Activated T-cell treated with anti-CD3 and anti-CD28 coated beads, Interleukin-2, amount 50 U/mL, for 48 hours (primary cell): Measurements from ENCODE around the gene JAZF1.
A peak's percentile ranks its signal among the peaks of the same experiment; 100 is the strongest.
"Not testable (repeated sequence)": the region's sequence is repeated elsewhere in the genome, so short reads cannot be mapped to it uniquely, and the experiment has no call there.

Experiments used
- DNase-seq, 2 experiments: peaks; one replicate each; pipeline ENCODE4 v3.0.0-alpha.2; 2020

JAZF1 gene

GRCh38 chr7:27863880-27864279 is 316.7 kb downstream of the JAZF1 start:
- no peak for DNase-seq

DNA sequence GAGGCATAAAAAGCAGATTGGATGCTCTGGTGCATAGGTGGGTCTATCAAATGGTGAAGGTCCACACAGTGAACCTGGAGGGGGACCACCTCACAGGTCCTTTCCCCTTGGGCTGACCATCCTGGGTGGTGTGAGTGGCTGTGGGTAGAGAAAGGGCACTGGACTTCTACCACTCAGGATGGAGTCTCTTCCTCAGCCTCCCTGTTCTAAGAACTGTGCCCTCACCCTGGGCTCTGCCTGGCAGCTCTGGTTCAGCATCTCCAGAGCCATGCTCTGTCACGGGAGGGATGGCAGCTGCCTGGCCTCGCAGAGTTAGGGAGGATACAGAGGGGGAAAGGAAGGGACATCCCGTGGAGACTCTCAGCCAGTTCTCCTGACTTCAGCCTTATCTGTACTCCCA is 318.8 kb downstream of the JAZF1 start:
- DNase-seq, result no peak

- DNase-seq, result no peak
These were observed 319.8 kb downstream of the JAZF1 start for GRCh38 chr7:27860800-27861199.

DNA sequence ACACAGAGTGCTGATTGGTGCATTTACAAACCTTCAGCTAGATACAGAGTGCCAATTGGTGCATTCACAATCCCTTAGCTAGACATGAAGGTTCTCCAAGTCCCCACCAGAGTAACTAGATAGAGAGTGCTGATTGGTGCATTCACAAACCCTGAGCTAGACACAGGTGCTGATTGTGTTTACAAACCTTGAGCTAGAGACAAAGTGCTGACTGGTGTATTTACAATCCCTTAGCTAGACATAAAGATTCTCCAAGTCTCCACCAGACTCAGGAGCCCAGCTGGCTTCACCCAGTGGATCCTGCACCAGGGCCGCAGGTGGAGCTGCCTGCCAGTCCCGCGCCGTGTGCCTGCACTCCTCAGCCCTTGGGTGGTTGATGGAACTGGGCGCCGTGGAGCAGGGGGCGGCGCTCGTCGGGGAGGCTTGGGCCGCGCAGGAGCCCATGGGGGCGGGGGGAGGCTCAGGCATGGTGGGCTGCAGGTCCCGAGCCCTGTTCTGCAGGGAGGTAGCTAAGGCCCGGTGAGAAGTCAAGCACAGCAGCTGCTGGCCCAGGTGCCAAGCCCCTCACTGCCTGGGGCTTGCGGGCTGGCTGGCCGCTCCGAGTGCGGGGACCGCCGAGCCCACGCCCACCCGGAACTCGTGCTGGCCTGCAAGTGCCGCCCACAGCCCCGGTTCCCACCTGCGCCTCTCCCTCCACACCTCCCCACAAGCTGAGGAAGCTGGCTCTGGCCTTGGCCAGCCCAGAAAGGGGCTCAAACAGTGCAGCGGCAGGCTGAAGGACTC is 323.7 kb downstream of the JAZF1 start:
- DNase-seq, result not testable (repeated sequence)

DNA sequence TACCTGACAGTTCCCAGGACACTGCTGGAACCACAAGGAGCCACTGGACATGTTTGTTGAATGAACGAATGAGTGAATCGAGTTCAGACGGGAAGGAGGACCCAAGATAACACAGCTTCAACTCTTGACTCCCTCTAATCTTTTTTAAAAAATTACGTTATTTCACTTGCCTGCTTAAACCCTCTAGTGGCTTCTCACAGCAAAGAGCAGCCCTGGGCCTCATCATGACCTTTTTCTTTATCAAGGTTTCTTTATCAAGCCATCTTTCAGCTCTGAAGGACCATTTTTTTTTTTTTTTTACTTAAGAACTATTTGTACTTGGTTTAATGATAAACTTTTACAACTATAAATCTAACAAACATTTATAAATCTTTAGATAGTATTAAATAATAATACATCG is 330.1 kb downstream of the JAZF1 start:
- DNase-seq, result no peak

DNA sequence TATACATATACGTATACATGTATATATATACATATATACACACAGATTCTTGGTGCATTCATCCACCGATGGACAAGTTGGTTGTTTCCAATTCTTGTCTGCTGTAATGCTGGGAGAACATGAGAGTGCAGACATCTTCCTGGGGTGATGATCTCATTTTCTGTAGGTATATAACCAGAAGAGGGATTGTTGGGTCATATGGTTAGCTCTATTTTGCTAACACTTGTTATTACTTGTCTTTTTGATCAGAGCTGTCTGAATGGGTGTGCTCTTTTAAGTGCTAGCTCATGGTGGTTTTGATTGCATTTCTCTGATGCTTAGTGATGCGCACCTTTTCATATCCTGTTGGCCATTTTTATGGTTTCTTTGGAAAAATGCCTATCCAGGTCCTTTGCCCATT is 334.2 kb downstream of the JAZF1 start:
- DNase-seq, result no peak

DNA sequence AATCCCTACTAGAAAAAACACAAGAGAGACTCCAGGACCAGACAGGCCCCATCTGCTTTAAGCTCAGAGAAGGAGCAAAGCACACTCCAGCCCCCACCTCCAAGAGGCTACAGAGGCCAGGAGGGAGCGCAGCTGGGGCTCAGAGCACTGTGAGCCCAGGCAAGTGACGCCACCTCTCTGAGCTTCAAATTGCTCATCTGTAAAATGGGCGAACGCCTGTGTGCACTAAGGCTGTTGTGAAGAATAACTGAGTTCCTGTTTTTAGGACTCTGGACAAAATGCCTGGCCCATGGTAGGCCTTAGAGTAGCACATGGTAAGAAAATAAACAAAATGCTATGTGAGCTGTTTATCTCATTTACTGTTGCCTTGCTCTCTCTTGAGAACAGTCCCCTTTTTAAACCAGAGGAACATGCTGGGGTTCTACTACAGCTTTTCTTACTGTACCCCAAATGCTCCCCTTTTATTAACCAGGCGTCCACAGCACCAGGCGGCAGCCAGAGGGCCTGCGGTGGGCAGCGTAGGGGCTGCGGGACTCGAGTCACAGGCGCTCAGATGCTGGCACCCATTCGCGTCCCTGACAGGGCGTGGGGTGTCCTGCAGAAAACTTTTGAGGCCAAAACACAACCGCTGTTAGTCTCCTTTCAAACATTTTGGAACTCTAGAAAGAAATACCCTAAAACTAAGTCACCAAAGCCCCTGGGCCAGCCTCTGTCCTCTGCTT is 336.9 kb downstream of the JAZF1 start:
- DNase-seq, result no peak

- DNase-seq, result no peak
These were observed 337.7 kb downstream of the JAZF1 start for GRCh38 chr7:27842851-27843250.

DNA sequence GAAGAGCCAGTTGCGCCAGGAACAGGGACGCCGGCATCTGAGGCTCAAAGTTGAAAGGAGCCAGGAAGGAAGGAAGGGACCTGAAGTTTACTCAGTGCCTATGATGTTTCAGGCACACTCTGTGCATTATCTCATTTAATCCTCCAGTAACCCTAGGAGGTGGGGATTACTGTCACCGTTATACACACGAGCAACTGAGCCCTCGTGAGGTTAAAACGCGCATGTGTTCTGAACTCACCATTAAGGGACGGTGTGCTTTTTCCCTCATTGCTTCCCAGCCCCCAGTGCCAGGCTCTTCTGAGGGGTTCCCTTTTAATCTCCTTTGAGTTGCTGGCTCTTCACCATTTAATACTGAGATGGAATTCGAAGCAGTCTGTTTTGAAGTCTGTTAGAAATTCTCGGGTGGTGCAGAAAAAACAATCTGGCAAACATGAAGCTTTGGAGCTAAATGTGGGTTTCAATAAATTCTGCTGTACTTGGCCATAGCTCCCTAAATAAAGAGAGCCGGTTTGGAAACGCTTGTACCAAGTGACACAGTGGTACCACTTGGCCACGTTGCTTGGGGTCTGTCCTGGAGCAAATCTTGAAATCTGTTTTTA is 338.4 kb downstream of the JAZF1 start:
- no peak for DNase-seq

- DNase-seq, result no peak
These were observed 339.7 kb downstream of the JAZF1 start for GRCh38 chr7:27840760-27841364.

DNA sequence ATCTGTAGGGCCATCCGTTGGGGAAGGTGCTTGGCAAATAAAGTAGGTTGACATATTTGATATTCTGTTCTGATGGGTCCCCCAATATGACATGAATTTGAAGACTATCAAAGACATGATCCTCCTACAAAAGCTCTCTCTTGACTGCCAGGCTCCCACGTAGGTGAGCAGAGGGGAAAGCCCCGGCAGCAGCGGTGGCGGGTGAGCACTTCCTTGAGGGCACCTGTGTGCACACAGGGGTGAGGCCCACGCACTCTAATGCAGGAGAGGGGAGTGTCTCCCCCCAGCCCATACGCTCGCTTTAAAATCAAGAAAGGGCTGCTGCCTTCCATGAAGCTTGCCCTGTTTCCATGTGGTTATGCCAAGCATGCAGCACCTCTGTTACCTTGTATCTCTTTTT is 340.3 kb downstream of the JAZF1 start:
- DNase-seq, result peak in 1 of 2 experiments; percentile 38

GRCh38 chr7:27839099-27839498 is 341.5 kb downstream of the JAZF1 start:
- no peak for DNase-seq

DNA sequence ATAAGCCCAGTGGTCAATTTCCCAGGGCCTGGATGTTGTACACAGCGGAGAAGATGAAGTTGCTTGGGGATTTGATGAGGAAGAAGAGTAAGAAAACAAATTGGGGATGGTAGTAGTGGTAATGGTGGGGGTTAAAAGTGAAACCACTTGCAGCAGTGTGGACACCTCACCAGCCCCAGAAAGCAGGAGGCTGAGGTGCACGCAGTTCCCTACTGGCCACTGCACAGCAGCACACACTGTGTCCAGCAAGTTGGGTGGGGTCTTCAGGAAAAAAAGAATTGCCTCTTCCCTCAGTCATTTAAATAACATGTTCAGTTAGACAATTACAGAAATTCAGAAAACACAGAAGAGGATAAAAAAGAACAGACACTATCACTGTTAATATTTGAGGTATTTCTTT is 344.1 kb downstream of the JAZF1 start:
- no peak for DNase-seq

GRCh38 chr7:27835376-27835775 is 345.2 kb downstream of the JAZF1 start:
- DNase-seq, result no peak

DNA sequence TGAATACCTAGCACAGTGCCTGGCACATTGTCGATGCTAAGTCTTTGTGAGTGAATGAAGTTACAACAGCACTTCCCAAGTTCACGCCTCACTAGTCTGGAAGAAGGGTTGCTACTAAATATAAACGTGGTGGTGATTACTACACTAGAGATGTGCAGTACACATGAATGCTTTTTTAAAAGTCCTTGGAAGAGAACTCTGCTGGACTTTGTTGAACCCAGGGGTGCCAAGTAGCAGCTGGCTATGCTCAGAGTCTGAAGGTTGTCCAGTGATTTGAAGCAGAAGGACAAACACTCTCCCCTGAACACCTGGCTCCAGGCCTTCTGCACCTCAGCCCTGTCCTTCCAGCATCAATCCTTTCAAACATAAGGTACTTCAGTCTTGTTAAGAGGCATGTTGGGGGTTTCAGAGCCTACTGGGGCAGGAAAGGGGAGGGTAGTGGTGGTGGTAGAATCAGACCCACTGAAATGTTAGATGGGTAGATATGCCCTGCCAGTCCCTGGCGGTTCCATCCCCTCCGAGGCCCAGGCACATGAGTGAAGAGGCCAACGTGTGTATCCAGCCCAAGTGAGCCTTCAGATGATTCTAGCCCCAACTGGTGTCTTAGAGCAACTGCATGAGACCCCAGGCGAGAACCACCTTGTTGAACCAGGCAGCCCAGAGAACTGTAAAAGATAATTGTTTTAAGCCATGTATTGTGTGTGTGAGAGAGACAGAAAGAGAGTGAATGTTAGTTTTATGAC is 346.2 kb downstream of the JAZF1 start:
- no peak for DNase-seq

GRCh38 chr7:27826357-27826756 is 354.2 kb downstream of the JAZF1 start:
- no peak for DNase-seq

DNA sequence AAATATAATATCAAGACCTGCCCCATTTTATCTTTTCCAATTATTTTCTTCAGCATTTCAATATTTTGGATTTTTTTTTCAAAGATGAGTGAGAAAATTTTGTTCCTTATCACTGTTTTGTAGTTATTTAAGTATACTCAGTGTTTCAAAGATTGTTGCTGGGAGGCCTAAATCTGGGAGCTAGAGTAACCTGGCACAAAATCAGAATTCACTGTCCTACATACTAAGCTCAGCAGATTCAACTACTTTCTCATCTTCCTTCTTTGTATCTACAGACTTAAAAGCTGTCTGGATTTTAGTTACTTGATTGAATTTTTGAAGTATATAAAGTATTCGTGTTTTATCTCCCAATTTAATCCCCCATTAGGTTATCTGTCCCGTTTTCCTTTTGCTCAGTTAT is 354.7 kb downstream of the JAZF1 start:
- no peak for DNase-seq

DNA sequence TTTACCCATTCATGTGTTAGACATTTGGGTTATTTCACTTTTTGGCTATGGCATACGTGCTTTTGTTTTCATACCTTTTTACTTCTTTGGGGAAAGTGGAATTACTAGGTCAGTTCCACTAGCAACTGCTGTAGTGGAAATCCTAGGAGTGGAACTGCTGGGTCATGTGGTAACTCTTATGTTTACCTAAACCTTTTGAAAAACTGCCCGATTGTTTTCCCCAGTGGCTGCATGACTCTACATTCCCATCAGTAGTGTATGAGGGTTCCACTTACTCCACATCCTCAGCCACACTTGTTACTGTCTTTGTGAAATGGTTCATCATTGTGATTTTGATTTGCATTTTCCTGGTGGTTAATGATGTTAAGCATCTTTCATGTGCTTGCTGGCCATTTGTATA is 358.4 kb downstream of the JAZF1 start:
- DNase-seq, result no peak

DNA sequence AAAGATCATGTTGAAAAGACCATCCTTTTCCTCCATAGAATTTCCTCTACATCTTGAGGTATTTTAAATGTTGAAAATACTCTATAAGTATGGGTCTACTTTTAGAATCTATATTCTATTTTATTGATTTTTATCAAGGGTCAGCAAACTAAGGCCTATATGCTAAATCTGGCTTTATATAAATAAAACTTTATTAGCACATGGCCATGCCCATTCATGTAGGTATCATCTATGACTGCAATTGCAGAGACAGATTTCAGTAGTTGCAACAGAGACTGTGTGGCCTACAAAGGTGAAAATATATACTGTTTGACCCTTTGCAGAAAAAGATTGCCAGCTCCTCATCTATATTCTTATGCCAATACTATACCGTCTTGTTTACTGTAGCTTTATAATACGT is 367.9 kb downstream of the JAZF1 start:
- DNase-seq, result no peak

GRCh38 chr7:27810186-27810585 is 370.4 kb downstream of the JAZF1 start:
- DNase-seq, result no peak

DNA sequence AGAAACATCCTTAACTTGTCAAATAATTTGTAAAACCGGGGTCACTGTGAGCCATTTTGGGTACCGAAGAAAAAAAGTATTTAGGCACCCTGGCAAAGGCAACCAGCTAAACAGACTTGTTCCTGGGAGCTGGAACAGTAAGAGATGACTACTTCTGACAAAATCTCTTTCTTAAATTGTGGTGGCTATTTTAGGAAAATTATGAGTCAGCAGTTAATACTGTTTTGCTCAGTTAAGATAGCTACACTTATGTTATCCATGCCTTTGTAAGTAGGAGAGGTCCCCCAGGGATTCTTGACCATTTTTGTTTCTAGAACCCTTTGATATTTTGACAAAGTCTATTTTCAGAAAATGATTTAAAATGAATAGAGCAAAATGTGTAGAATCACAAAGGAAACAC is 372.0 kb downstream of the JAZF1 start:
- DNase-seq, result no peak

- DNase-seq, result no peak
These were observed 376.5 kb downstream of the JAZF1 start for GRCh38 chr7:27804139-27804538.

DNA sequence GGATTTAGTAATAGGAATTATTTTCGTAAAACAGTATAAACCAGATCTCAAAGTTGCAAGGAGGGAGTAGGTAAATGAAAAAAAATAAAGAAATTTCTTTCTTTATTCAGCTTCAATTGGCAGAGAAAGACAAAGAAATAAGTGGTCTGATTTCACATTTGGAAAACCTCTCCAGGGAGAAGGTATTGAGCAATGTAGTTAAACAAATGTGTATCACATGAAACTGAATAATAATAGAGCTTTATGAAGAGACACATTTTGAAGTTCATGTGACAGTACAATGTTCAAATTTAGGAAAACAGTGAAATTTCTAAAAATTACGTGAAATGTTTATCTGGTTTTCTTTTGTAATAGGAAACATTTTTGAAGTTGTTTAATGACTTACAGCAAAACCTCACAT is 377.6 kb downstream of the JAZF1 start:
- DNase-seq, result no peak
